ENCODE results near the gene CFAP210. TPM values are rescaled to one million over a fixed set of nuclear protein-coding genes. Genes with fewer than 3 reads are reported as not detected.

CFAP210 gene
- total RNA-seq, 3 donors from 2014 or later (not counting 1 experiment from before 2014, with no cell fraction given) = 0.27 to 8.4 (median 1.5) TPM

GRCh38 chr2:169729274-169729605 is 35.0 kb upstream of the CFAP210 start:
- Mint-ChIP-seq H3K36me3 (no peaks in the 10 kb centered on the region), H3K27me3 (ENCODE audit: low read depth in 2 of 2) (peaks cover 4 to 9% of the 10 kb centered on the region in 2 donors), H3K9me3 (no peaks in the 10 kb centered on the region), H3K27ac (no peak overlapping the region), H3K4me3 (no peak overlapping the region), H3K4me1 (peaks cover 8 to 20% of the 10 kb centered on the region in 2 donors)
- WGBS (ENCODE audit: insufficient coverage) = 100% methylated on average over 1 of the region's 1 CpG
- no peak for TF ChIP-seq CTCF (IDR thresholded peaks at IDR 0.05)
- Histone ChIP-seq H3K4me1 (ENCODE audit: control insufficient read depth, insufficient read depth, low read length) (peaks cover 13% of the 10 kb centered on the region), H3K27ac (ENCODE audit: low read length) (no peak overlapping the region), H3K36me3 (ENCODE audit: control insufficient read depth, insufficient read depth, low read length) (no peaks in the 10 kb centered on the region), H3K27me3 (ENCODE audit: control insufficient read depth, insufficient read depth, low read length) (no peaks in the 10 kb centered on the region), H3K9me3 (ENCODE audit: control insufficient read depth, insufficient read depth, low read length) (no peaks in the 10 kb centered on the region), H3K4me3 (ENCODE audit: low read length) (no peak overlapping the region)
- ATAC-seq = no peak
- intact Hi-C loops (cut with micrococcal nuclease) = no loop called here
- DNase-seq = no peak

GRCh38 chr2:169727065-169727464 is 32.9 kb upstream of the CFAP210 start:
- no peak overlapping the region for H3K4me3 Mint-ChIP-seq
- H3K36me3 Mint-ChIP-seq = no peaks in the 10 kb centered on the region
- no peak overlapping the region for H3K4me3 ChIP-seq (ENCODE audit: low read length)
- H3K27me3 Mint-ChIP-seq (ENCODE audit: low read depth in 2 of 2) = peaks cover 0 to 3% of the 10 kb centered on the region in 2 donors
- no peaks in the 10 kb centered on the region for H3K9me3 ChIP-seq (ENCODE audit: control insufficient read depth, insufficient read depth, low read length)
- no peaks in the 10 kb centered on the region for H3K4me1 ChIP-seq (ENCODE audit: control insufficient read depth, insufficient read depth, low read length)
- H3K27ac ChIP-seq (ENCODE audit: low read length) = no peak overlapping the region
- TF ChIP-seq CTCF (IDR thresholded peaks at IDR 0.05) = no peak
- no peaks in the 10 kb centered on the region for H3K27me3 ChIP-seq (ENCODE audit: control insufficient read depth, insufficient read depth, low read length)
- intact Hi-C loops (cut with micrococcal nuclease) = no loop called here
- no peak for ATAC-seq
- WGBS (ENCODE audit: insufficient coverage) = 93% methylated on average over 5 of the region's 5 CpGs
- no peaks in the 10 kb centered on the region for H3K36me3 ChIP-seq (ENCODE audit: control insufficient read depth, insufficient read depth, low read length)
- no peak for DNase-seq
- no peak overlapping the region for H3K27ac Mint-ChIP-seq
- H3K4me1 Mint-ChIP-seq = peaks cover 0 to 2% of the 10 kb centered on the region in 2 donors
- no peaks in the 10 kb centered on the region for H3K9me3 Mint-ChIP-seq

GRCh38 chr2:169721016-169721415 is 26.8 kb upstream of the CFAP210 start:
- no peak for TF ChIP-seq CTCF (IDR thresholded peaks at IDR 0.05)
- WGBS (ENCODE audit: insufficient coverage) = 100% methylated on average over 1 of the region's 3 CpGs
- Mint-ChIP-seq H3K36me3 (no peaks in the 10 kb centered on the region), H3K4me3 (no peak overlapping the region), H3K27me3 (ENCODE audit: low read depth in 2 of 2) (no peaks in the 10 kb centered on the region), H3K4me1 (peaks cover 1% of the 10 kb centered on the region in 2 donors), H3K27ac (no peak overlapping the region), H3K9me3 (no peaks in the 10 kb centered on the region)
- H3K27me3 ChIP-seq (ENCODE audit: control insufficient read depth, insufficient read depth, low read length) = no peaks in the 10 kb centered on the region
- no peak overlapping the region for H3K4me3 ChIP-seq (ENCODE audit: low read length)
- intact Hi-C loops (cut with micrococcal nuclease) = no loop called here
- ATAC-seq (no peak), DNase-seq (no peak)
- no peak overlapping the region for H3K27ac ChIP-seq (ENCODE audit: low read length)
- no peaks in the 10 kb centered on the region for H3K9me3 ChIP-seq (ENCODE audit: control insufficient read depth, insufficient read depth, low read length)
- no peaks in the 10 kb centered on the region for H3K4me1 ChIP-seq (ENCODE audit: control insufficient read depth, insufficient read depth, low read length)
- no peaks in the 10 kb centered on the region for H3K36me3 ChIP-seq (ENCODE audit: control insufficient read depth, insufficient read depth, low read length)

- no peak for TF ChIP-seq CTCF (IDR thresholded peaks at IDR 0.05)
- H3K4me1 ChIP-seq (ENCODE audit: control insufficient read depth, insufficient read depth, low read length) = no peaks in the 10 kb centered on the region
- H3K27me3 ChIP-seq (ENCODE audit: control insufficient read depth, insufficient read depth, low read length) = no peaks in the 10 kb centered on the region
- no peak overlapping the region for H3K27ac ChIP-seq (ENCODE audit: low read length)
- ATAC-seq (no peak), DNase-seq (no peak)
- Mint-ChIP-seq H3K4me3 (no peak overlapping the region), H3K36me3 (no peaks in the 10 kb centered on the region), H3K27me3 (ENCODE audit: low read depth in 2 of 2) (no peaks in the 10 kb centered on the region), H3K4me1 (peaks cover 5 to 7% of the 10 kb centered on the region in 2 donors), H3K27ac (no peak overlapping the region), H3K9me3 (no peaks in the 10 kb centered on the region)
- no peaks in the 10 kb centered on the region for H3K9me3 ChIP-seq (ENCODE audit: control insufficient read depth, insufficient read depth, low read length)
- whole genome bisulfite sequencing (ENCODE audit: insufficient coverage) = 75% methylated on average over 1 of the region's 2 CpGs
- intact Hi-C loops (cut with micrococcal nuclease) = no loop called here
- no peak overlapping the region for H3K4me3 ChIP-seq (ENCODE audit: low read length)
- no peaks in the 10 kb centered on the region for H3K36me3 ChIP-seq (ENCODE audit: control insufficient read depth, insufficient read depth, low read length)
Observed at GRCh38 chr2:169718930-169719504, 24.8 kb upstream of the CFAP210 start.

Measured in natural killer cell (primary cell).